ENCODE data around the gene ST3GAL3. TPM values are rescaled to one million over a fixed set of nuclear protein-coding genes. Genes with fewer than 3 reads are reported as not detected.

ST3GAL3 gene
- total and polyA plus RNA-seq, 2 donors (not counting 3 experiments of a cell fraction or from before 2014, with no cell fraction given), result 14.3 to 35.8 TPM

GRCh38 chr1:43706598-43707189 is 642 bp upstream of the ST3GAL3 start:
- H2AFZ ChIP-seq (ENCODE audit: low read depth, low read length), result no peak overlapping the region
- H3K4me3 ChIP-seq (replicated peaks in 1 of 3; ENCODE audit: insufficient read depth in 1 of 3, low read depth in 1 of 3, low read length in 3 of 3), result peak overlapping the region in 2 of 3 experiments; percentile 36 to 56
- H3K27me3 ChIP-seq (ENCODE audit: control insufficient read depth in 2 of 2, insufficient read depth in 2 of 2, low read length in 2 of 2), result no peaks in the 10 kb centered on the region
- POLR2A ChIA-PET, result interaction anchor here (1.4 to 2.1 kb wide), 2 partner anchors 18 to 57 kb away, joined by 6 to 11 read pairs; partner anchors contain the start of gene KDM4A
- DNase-seq (ENCODE audit: low read depth, low spot score) (peak; percentile 23), FAIRE-seq (no peak)
- BruUV-seq (replicated peaks), result TSS peak; percentile 22
- H3K36me3 ChIP-seq (ENCODE audit: control insufficient read depth in 2 of 2, extremely low read depth in 1 of 2, insufficient read depth in 2 of 2, low read length in 2 of 2), result peaks cover 14 to 19% of the 10 kb centered on the region in 2 experiments
- TF ChIP-seq GATA2 (IDR thresholded peaks at IDR 0.05; ENCODE audit: insufficient read depth, insufficient read length, low read depth, low read length) (no peak), MYC (IDR thresholded peaks at IDR 0.05; ENCODE audit: low read depth, low read length) (no peak), POLR2AphosphoS5 (IDR thresholded peaks at IDR 0.05; ENCODE audit: insufficient read depth, low read depth, low read length) (no peak), JUN (IDR thresholded peaks at IDR 0.05; ENCODE audit: borderline replicate concordance, insufficient read depth, insufficient read length, low read depth) (no peak), MAX (IDR thresholded peaks at IDR 0.05; ENCODE audit: insufficient read depth, insufficient read length) (no peak), POLR2A (IDR thresholded peaks at IDR 0.05; ENCODE audit: low read depth, low read length) (no peak), EZH2 (IDR thresholded peaks at IDR 0.05; ENCODE audit: borderline replicate concordance, low read depth, low read length, severe bottlenecking) (no peak), FOS (IDR thresholded peaks at IDR 0.05; ENCODE audit: borderline replicate concordance, insufficient read depth, low read length) (no peak)
- TF ChIP-seq, protein P1, sequence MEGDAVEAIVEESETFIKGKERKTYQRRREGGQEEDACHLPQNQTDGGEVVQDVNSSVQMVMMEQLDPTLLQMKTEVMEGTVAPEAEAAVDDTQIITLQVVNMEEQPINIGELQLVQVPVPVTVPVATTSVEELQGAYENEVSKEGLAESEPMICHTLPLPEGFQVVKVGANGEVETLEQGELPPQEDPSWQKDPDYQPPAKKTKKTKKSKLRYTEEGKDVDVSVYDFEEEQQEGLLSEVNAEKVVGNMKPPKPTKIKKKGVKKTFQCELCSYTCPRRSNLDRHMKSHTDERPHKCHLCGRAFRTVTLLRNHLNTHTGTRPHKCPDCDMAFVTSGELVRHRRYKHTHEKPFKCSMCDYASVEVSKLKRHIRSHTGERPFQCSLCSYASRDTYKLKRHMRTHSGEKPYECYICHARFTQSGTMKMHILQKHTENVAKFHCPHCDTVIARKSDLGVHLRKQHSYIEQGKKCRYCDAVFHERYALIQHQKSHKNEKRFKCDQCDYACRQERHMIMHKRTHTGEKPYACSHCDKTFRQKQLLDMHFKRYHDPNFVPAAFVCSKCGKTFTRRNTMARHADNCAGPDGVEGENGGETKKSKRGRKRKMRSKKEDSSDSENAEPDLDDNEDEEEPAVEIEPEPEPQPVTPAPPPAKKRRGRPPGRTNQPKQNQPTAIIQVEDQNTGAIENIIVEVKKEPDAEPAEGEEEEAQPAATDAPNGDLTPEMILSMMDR (IDR thresholded peaks at IDR 0.05; ENCODE audit: extremely low read depth in 1 of 2, insufficient read depth in 1 of 2, low read depth in 1 of 2, low read length in 2 of 2), result no peak
- CTCF ChIA-PET, result interaction anchor here (0.6 to 3.0 kb wide), 6 partner anchors 9 to 228 kb away, joined by 3 to 24 read pairs (median 4); partner anchors contain the start of gene ARTN
- peak overlapping the region; percentile 14 for H3K4me2 ChIP-seq (ENCODE audit: insufficient read depth, low read length)
- dilution Hi-C loops (cut with MboI; ENCODE audit: extremely low pct_ligation_motif_present, low sequenced_read_pairs), result no loop called here
- peaks cover 35% of the 10 kb centered on the region for H3K4me1 ChIP-seq (ENCODE audit: control insufficient read depth, extremely low read depth, insufficient read depth, low read length)
- H3K9me1 ChIP-seq (replicated peaks; ENCODE audit: control insufficient read depth, extremely low read depth, insufficient read depth, low read length), result no peaks in the 10 kb centered on the region
- H3K9ac ChIP-seq (replicated peaks; ENCODE audit: extremely low read depth, insufficient read depth, low read length), result peak overlapping the region; percentile 22
- H3K27ac ChIP-seq (ENCODE audit: insufficient read depth, low read depth, low read length), result no peak overlapping the region
- intact Hi-C loops (cut with micrococcal nuclease), result loop anchor here (1.0 to 5.0 kb wide), 5 partner anchors 56 to 341 kb away; no protein-coding TSS in a partner anchor
- no peaks in the 10 kb centered on the region for H3K9me3 ChIP-seq (replicated peaks; ENCODE audit: control insufficient read depth, insufficient read depth, low read length)
- H3K79me2 ChIP-seq (ENCODE audit: control insufficient read depth, insufficient read depth, low read length), result peaks cover 19% of the 10 kb centered on the region
- no peaks in the 10 kb centered on the region for H4K20me1 ChIP-seq (replicated peaks; ENCODE audit: control insufficient read depth, extremely low read depth, insufficient read depth, low read length)
